ENCODE results near the gene EME2.

The EME2 gene

DNA sequence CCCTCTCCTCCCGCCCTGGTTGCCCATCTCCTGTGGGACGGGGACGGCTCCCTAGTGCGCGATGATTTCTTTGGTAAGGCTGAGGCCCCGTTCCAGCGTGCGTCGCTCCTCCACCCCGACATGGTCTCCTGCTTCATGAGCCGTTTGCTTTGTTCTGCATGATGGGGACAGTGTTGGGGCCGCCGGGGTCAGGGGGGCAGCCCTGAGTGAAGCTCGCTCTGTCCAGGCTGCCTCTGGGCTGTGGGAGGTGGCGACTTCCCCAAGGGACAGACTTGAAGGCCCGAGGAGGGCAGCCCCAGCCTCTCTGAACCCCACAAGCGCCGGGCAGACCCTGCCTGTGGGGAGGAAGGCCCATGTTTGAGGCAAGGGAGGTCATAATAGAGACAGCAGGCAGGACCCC is 13.7 kb upstream of the EME2 start:
- TF ChIP-seq, protein P1, sequence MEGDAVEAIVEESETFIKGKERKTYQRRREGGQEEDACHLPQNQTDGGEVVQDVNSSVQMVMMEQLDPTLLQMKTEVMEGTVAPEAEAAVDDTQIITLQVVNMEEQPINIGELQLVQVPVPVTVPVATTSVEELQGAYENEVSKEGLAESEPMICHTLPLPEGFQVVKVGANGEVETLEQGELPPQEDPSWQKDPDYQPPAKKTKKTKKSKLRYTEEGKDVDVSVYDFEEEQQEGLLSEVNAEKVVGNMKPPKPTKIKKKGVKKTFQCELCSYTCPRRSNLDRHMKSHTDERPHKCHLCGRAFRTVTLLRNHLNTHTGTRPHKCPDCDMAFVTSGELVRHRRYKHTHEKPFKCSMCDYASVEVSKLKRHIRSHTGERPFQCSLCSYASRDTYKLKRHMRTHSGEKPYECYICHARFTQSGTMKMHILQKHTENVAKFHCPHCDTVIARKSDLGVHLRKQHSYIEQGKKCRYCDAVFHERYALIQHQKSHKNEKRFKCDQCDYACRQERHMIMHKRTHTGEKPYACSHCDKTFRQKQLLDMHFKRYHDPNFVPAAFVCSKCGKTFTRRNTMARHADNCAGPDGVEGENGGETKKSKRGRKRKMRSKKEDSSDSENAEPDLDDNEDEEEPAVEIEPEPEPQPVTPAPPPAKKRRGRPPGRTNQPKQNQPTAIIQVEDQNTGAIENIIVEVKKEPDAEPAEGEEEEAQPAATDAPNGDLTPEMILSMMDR (IDR thresholded peaks at IDR 0.05; ENCODE audit: low read depth, low read length) = no peak
- no peak for DNase-seq
- no peak overlapping the region for H3K4me3 ChIP-seq (ENCODE audit: low read depth, low read length)
- H3K27me3 ChIP-seq = no peaks in the 10 kb centered on the region
- peaks cover 42% of the 10 kb centered on the region for H3K36me3 ChIP-seq
- H3K9me3 ChIP-seq = no peaks in the 10 kb centered on the region
- no peaks in the 10 kb centered on the region for H3K4me1 ChIP-seq

- Histone ChIP-seq H3K36me3 (peaks cover 43% of the 10 kb centered on the region), H3K4me3 (ENCODE audit: low read depth, low read length) (no peak overlapping the region), H3K9me3 (no peaks in the 10 kb centered on the region), H3K27me3 (no peaks in the 10 kb centered on the region), H3K4me1 (no peaks in the 10 kb centered on the region)
- TF ChIP-seq, protein P1 (IDR thresholded peaks at IDR 0.05; ENCODE audit: low read depth, low read length) = no peak
- no peak for DNase-seq
These were observed 13.1 kb upstream of the EME2 start for GRCh38 chr16:1759511-1759910.

GRCh38 chr16:1760911-1761310 is 11.7 kb upstream of the EME2 start:
- Histone ChIP-seq H3K27me3 (no peaks in the 10 kb centered on the region), H3K36me3 (peaks cover 55% of the 10 kb centered on the region), H3K9me3 (no peaks in the 10 kb centered on the region), H3K4me1 (no peaks in the 10 kb centered on the region), H3K4me3 (ENCODE audit: low read depth, low read length) (no peak overlapping the region)
- no peak for DNase-seq
- TF ChIP-seq, protein P1 (IDR thresholded peaks at IDR 0.05; ENCODE audit: low read depth, low read length) = no peak

DNA sequence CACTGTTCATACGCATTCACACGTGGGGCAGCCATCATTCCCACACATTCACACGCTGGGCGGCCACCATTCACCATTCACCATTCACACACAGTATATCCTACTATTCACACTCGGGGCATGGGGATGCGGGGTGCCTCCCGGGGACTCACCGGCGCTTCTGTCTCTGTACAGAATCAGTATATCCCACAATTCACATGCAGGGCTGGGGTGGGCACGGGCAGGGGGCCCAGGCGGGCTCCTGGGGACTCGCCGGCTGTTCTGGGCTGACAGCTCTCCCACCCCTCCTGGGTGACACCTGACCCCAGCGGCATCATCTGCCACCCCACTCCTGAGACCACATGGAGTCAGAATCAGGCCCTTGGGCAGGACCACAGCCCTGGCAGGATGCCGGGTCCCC is 10.9 kb upstream of the EME2 start:
- Histone ChIP-seq H3K4me1 (no peaks in the 10 kb centered on the region), H3K9me3 (no peaks in the 10 kb centered on the region), H3K4me3 (ENCODE audit: low read depth, low read length) (no peak overlapping the region), H3K27me3 (no peaks in the 10 kb centered on the region), H3K36me3 (peaks cover 59% of the 10 kb centered on the region)
- TF ChIP-seq, protein P1 (IDR thresholded peaks at IDR 0.05; ENCODE audit: low read depth, low read length) = no peak
- DNase-seq = no peak

DNA sequence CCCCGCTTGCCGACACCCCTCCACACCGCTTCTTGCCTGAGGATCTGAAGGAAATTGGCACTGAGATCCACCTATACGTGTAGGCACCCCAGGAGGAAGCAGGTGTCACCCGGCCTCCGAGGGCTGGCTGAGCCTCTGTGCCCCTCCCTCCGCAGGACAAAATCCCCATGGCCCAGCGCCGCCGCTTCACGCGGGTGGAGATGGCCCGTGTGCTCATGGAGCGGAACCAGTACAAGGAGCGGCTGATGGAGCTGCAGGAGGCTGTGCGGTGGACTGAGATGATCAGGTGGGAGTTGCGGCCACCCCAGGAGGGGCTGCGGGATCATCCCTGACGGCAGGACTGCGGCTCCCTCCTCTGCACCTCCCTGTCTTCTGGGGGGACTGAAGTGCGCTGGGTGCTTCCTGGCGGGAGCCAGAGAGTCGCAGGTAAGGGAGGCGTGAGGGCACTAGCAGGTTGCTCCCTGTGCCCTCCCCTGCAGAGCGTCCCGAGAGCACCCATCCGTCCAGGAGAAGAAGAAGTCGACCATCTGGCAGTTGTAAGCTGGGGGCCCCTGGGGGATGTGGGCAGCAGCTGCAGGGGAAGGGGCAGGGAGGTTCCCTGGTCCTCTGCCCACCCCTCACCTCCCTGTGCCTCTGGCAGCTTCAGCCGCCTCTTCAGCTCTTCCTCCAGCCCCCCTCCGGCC is 10.3 kb upstream of the EME2 start:
- Histone ChIP-seq H3K9me3 (no peaks in the 10 kb centered on the region), H3K27me3 (no peaks in the 10 kb centered on the region), H3K4me1 (no peaks in the 10 kb centered on the region), H3K4me3 (ENCODE audit: low read depth, low read length) (no peak overlapping the region), H3K36me3 (peaks cover 65% of the 10 kb centered on the region)
- TF ChIP-seq, protein P1 (IDR thresholded peaks at IDR 0.05; ENCODE audit: low read depth, low read length) = no peak
- DNase-seq = no peak

GRCh38 chr16:1762879-1763520 is 9.6 kb upstream of the EME2 start:
- H3K9me3 ChIP-seq = no peaks in the 10 kb centered on the region
- no peaks in the 10 kb centered on the region for H3K27me3 ChIP-seq
- no peak for DNase-seq
- H3K36me3 ChIP-seq = peaks cover 71% of the 10 kb centered on the region
- no peaks in the 10 kb centered on the region for H3K4me1 ChIP-seq
- H3K4me3 ChIP-seq (ENCODE audit: low read depth, low read length) = no peak overlapping the region
- TF ChIP-seq, protein P1 (IDR thresholded peaks at IDR 0.05; ENCODE audit: low read depth, low read length) = no peak
